Stimulated activated CD8-positive, alpha-beta memory T cell treated with anti-CD3 and anti-CD28 coated beads, Interleukin-2, amount 100 ng/mL, for 1 hour (primary cell): ENCODE results near the gene CTF1.
"Not testable (repeated sequence)": the region's sequence is repeated elsewhere in the genome, so short reads cannot be mapped to it uniquely, and the experiment has no call there.

ENCODE experiments used
- DNase-seq, 2 donors: peaks; one replicate each; pipeline ENCODE4 v3.0.0-alpha.2; 2020; ENCODE audit warnings: low read depth in 2 of 2

The CTF1 gene

DNA sequence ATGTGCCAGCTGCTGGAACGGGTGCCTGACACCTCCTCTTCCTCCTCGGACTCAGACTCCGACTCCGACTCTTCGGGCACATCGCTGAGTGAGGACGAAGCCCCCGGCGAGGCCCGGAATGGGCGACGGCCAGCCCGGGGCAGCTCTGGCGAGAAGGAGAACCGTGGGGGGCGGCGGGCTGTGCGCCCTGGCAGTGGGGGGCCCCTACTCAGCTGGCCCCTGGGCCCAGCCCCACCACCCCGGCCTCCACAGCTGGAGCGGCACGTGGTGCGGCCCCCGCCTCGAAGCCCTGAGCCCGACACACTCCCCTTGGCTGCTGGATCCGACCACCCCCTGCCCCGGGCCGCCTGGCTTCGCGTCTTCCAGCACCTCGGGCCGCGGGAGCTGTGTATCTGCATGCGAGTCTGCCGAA is 33.8 kb downstream of the CTF1 start:
- no peak for DNase-seq

DNA sequence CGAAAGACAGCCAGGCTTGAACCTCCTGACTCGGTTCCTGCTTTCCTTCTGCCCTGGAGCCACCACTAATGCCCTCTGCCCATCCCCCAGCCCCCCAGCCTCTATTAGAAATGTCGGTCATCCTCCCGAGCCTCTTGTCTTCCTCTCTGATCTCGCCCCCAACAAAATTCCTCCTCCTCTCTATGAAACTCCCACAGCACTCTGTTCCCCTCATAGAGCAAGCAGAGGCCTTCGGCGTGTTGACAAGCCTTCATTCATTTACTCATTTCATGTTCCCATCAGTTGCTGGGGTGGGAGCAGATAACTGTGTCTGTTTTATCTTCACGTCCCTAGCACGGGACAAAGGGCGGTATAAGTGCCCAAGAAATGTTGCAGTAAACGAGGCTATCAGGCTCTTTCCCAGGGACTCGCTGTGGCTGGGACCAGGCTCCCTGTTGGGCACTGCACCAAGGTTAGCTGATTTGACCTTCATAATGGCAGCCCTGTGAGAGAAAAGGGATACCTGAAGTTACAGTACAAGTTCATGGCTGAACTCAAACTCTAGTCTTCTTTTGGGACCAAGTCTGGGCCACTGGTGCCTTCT is 34.7 kb downstream of the CTF1 start:
- no peak for DNase-seq

DNA sequence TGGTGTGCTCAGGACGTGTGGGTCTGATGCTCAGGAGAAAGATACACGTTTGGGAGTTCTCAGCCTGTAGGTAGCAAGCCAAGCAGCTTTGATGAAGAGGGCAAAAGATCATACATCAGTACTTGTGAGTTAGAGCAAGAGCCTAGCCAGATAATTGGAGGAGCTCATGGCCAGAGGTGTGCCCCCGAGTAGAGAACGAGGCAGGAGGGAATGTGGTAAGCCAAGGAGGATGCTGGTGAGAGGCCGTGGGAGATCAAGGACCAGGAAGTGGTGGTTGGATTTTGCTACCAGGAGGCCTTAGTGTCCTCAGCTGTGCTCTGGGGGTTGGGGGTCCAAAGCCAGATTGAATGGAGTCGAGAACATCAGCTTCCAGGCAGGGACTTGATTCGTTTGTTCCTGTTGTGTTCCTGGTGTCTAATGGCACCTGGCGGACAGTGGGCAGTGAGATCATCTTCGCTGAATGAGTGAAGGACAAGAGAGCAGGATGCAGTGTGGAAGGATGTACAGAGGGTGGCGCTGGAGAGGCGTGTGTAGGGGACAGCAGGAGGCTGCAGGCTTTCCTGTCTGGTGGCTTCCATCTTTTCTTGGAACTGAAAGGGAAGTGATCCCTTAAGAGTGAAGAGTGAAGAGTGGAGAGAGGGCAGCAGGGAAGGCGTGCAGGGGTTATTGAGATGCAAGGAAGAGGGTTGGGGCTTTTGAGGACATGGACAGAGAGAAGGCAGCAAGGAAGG is 38.6 kb downstream of the CTF1 start:
- no peak for DNase-seq

DNA sequence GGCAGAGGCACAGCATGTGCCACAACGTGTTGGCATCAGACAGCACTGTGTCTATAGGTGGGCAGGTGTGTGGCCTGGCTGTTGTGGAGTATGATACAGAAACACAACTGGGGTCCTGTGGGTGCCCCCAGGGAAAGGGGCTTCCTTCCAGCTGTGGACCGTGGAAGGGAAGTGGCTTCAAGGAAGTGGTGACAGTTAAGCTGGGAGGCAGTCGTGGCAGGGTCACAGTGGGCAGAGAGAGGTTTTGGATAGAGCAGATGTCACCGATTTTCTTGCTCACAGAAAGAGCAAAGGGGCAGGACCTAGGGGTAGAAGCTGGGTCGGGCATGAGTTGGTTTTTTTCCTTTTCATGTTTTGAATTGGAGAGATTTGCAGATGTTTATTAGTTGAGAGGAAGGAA is 41.3 kb downstream of the CTF1 start:
- no peak for DNase-seq

DNA sequence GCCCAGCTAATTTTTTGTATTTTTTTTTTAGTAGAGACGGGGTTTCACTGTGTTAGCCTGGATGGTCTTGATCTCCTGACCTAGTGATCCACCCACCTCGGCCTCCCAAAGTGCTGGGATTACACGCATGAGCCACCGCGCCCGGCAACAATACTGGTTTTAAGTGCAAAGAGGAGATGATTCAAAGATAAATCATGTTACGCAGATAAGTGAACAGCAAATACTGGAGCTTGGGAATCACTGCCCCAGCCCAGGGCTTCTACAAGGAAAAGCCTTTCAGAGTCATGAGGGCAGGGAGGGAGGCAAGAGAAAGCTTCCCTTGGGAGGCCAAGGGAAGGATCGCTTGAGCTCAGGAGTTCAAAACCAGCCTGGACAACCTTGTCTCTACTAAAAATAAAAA is 43.2 kb downstream of the CTF1 start:
- DNase-seq, result not testable (repeated sequence)

DNA sequence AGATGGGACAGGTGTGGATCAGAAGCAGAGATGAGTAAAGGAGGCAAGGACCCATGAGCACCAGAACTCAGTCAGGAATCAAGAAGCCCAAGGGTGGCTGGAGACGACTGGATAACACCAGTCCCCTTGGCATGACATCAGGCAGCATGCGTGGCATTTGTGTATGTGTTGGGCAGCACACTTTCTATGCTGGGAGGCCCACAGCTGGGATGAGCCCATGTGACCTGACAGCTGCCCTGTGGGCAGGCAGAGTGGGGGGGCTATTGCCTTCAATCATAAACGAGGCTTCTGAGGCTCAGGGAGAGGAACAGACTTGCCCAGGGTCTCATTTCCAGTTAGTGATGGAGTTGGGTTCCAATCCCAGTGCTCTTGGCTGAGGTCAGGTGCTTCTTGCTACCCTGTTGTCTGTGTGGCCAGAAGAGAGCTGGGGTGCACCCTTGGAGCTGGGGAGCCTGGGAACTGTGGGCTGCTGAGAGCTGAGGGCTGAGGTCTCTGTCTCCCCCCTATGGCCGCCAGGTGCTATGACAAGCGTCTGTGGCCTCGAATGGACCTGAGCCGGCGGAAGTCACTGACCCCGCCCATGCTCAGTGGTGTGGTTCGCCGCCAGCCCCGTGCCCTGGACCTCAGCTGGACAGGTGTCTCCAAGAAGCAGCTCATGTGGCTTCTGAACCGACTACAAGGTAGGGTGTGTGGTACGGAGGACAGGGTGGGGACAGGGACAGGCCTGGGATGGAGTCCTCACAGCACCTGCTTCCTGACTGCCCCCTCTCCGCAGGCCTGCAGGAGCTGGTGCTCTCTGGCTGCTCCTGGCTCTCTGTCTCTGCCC is 45.4 kb downstream of the CTF1 start:
- no peak for DNase-seq

DNA sequence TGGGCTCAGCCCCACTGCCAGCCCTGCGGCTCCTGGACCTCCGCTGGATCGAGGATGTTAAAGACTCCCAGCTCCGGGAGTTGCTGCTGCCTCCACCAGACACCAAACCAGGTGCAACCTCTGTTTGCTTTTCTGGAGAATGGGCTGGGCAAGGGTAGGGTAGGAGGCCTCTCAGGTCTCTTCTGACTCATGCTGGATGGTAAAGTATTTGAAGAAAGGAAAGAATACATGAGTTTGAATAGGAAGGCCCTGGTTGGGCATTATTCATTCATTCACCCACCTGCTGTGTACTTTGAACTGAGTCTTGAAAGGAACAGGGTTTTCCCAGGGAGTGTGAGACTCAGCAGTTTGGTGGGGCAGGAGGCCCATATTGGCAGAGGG is 46.0 kb downstream of the CTF1 start:
- DNase-seq, result no peak

DNA sequence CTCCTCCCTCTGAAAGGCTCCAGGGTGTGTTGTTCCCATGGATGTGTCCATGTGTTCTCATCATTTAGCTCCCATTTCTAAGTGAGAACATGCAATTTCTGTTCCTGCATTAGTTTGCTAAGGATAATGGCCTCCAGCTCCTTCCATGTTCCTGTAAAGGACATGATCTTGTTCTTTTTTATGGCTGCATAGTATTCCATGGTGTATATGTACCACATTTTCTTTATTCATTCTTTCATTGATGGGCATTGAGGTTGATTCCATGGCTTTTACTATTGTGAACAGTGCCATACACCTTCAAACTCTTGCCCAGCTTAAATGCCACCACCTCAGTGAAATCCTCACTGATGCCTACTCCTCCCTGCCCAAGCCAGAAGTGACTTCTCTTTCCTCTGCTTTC is 47.9 kb downstream of the CTF1 start:
- no peak for DNase-seq

DNA sequence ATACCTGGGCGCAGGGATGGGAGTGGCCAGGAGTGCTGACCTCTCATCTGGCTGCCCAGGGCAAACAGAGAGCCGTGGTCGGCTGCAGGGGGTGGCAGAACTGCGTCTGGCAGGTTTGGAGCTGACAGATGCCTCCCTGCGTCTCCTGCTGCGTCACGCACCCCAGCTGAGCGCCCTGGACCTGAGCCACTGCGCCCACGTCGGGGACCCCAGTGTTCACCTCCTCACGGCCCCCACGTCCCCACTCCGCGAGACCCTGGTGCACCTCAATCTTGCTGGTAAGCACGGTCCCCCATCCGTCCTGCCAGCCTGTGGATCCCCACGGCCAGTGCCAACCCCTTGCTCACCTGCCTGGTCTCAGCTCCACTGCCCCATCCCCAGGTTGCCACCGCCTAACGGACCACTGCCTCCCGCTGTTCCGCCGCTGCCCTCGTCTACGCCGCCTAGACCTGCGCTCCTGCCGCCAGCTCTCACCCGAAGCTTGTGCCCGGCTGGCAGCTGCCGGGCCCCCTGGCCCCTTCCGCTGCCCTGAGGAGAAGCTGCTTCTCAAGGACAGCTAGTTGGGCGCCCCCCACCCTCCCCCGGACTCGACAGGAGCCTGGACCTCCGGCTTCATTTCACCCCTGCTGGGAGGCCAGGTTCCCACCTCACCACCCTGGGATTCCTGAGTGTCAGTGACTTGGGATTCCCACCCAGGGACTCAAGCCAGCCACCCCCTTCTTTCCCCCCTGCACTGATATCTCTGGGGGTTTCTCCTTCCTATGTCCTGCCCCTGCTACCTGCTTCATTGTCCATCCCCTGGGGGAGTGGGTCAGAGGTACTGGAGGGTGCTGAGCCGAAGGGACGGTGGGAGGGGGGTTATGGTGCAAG is 50.5 kb downstream of the CTF1 start:
- no peak for DNase-seq

DNA sequence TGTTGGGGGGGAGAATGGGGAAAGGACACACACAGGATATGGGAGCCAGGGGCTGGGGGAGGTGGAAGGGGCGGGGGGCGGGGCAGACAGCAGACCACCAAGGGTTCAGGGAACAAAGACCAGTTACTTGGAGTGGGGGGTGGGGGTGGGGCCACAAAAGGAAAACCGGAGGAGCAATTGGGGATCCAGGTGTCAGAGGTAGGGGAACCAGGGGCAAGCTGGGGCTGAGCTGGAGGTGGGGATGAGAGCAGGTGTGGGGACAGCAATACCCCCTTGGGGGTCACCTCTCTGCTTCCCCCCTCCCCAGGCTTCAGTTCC is 51.1 kb downstream of the CTF1 start:
- no peak for DNase-seq

DNA sequence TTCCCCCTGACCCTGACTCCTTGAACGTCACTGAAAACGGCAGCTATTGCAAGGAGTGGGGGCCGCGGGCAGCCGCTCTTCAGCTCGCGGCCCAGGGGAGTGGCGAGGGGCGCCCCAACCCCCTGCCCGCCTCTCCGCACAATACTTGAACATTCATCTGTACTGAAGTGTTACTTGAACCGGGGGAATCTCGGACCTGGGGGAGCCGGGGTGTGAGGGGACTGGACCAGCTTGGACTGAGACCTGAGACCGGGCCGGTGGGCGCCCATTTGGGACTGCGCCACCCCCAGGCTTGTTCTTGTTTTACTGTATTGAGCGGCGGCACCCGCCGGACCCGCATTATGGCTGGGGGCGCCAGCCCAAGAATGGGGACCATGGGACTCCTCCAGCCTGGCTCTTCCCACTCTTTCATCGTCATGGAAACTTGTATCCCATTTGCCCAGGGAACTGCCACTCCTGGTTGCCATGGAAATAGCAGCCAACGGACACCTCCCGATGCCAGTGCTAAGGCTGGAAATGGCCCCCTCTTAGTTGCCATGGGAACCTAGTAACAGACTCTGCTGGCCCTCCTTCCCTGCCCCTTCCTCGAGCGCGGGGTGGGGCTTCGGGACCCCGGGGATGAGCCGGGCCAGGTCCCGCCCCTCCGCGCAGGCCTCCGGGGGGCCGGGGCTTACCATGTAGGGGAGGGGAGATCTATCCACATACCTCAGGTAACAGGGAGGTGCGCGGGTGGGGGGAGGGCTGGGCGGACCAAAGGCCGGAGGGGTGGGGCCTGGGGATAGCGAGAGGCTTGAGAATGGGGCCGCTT is 51.6 kb downstream of the CTF1 start:
- no peak for DNase-seq

DNA sequence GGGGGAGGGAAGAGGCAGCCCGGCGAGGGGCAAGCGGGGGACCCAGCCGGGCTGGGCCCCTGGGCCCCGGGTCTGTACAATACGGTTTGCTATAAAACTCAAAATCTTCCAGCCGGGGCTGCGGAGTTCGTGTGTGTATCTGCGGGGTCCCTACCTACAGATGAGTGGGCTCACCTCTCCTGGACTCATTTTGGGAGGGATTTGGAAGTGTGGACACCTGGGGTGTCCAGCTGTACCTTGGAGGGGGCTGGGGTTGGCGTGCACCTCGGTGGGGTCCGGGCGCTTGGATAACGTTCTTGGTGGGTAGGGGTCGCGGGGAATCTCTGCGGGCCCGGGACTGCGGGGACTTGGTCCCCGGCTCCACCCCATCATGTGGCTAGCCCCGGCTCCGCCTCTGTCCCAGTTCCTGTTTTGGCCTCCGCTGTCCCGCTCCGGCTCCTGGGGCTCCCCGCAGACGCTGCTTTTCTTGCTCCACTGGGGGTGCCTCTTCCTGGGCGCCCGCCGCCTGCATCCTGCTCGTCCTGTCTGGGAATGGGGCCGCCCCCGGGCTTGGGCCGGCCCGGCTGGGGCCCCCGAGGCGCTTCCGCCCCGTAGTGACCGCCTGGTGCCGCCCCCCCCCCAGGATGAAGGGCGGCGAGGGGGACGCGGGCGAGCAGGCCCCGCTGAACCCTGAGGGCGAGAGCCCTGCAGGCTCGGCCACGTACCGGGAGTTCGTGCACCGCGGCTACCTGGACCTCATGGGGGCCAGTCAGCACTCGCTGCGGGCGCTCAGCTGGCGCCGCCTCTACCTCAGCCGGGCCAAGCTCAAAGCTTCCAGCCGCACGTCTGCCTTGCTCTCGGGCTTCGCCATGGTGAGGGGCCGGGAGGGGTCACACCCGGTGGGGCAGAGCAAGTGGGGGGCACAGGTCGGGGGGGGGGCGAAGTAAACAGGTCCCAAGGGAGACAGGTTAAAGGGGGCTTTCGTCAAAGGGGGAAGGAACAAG is 52.5 kb downstream of the CTF1 start, which contains the start of gene ORAI3:
Gene ORAI3 (plus strand): TSS at position 402 of the 983 bp plus-strand sequence. CDS start 222 bp downstream, at position 624.
- no peak for DNase-seq

DNA sequence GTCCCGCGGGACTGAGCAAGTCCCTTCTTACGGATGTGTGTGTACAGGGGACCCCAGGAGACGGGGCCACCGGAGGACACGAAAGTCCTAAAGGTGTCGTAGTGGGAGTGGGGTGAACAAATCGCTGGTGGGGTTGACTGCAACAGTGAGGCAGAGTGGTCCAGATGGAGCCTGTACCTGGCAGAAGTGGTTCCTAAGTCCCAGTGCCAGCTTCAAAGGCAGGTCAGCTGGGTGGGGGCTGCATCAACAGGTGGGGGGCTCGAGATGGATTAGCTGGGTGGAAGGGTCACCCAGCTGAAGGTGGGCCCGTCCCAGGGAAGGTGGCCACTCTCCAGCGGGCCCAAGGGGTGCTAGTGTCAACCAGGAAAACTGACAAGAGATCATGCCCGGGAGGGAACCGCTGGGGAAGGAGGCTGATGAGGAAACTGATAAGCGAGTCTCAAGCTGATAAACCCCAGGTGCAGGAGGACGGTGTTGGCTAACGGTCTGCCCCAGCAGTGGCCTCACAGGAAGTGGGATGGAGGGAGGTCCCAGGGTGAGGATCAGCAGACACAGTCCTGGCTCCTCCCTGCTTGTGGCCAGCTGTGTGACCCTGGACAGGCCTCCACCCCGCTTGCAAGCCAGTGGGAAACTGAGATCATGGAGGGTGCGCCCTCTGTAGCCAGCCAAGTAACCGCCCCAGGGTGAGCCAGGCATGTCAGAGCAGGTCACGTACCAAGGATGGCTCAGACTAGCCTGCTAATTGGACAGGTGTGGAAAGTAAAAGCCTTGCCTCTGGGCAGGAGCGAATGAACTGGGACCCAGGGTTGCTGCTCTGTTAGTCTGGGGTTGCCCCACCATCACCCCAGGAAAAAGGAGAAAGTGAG is 53.5 kb downstream of the CTF1 start:
- DNase-seq, result no peak

DNA sequence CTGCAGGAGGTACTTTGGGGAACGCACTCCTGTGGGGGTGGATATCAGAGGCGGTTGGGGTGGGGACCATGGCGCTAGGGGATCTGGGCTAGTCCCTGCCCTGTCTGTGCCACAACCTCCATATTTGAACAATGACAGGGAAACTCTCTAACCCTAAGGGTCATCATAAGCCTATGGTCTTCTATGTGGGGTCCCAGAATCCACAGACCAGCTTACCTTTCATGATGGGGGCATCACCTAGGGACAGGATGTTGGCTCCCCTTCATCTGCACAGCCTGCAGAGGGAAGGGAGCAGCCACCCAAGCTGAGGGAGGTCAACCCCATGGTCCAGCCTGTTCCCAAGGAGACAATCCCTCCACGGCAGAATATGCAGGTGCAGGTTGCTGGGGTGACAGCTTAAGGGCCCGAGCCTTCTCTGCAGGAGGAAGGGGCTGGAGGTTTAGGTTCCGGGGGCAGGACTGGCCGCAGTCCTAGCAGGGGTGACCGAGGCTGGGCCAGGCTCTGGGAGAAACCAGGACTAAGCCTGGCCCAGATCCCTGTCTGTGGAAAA is 54.2 kb downstream of the CTF1 start:
- no peak for DNase-seq

DNA sequence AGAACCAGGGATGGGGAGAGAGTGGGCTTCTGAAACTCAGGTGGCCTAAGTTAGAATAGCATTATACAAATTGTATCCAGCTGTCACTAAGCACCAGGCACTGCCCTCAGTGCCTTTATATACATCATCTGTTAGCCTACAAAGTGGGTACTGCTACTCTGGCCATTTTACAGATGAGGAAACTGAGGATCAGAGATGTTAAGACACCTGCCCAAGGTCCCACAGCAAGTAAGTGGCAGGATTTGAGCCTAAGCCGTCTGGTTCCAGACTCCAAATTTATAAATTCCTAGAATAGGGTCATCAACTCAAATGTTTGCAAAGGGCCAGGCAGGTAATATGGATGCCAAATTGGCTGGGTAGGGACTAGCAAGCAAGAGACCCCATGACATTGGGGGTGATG is 54.8 kb downstream of the CTF1 start:
- no peak for DNase-seq

DNA sequence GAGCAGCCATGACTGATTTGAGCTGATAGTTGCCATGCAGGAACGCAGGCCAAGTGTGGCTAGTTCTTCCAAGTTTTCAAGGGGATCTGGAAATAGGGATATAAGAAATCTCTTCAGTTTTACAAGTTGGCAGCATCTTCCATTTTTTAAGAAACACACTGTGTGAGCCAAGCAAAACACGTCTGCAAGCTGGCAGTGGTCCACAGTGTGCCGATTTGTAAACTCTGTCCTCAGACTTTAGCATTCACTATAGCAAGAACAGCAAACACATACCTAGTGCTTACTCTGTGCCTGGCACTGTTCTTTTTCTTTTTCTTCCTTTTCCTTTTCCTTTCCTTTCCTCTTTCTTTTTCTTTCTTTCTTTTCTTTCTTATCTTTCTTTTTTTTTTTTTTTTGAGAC is 55.3 kb downstream of the CTF1 start:
- no peak for DNase-seq

DNA sequence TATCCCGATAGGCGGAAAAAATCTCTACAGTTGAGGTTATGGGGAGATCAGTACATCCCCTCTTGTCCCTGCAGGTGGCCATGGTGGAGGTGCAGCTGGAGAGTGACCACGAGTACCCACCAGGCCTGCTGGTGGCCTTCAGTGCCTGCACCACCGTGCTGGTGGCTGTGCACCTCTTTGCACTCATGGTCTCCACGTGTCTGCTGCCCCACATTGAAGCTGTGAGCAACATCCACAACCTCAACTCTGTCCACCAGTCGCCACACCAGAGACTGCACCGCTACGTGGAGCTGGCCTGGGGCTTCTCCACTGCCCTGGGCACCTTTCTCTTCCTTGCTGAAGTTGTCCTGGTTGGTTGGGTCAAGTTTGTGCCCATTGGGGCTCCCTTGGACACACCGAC is 56.7 kb downstream of the CTF1 start:
- no peak for DNase-seq
